ENCODE results near the gene WT1.

WT1 gene

DNA sequence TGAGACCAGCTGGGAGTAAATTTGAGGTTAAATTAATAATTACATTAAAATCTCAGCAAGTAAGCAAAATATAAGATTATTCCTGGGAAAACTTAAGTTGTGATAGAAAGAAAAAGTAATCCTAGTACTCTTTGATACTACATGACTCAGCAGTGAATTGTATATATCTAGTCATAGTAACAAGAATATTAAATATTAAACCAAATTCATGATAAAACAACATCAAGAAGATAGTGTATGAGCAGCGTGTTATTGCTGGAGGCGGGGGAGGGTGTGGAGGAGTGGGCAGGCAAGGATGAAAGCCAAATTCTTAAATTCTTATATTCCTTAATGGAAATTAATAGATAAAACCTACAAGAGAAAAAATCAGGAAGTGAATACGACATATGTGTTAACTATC, 95.2 kb downstream of the WT1 start:
- DNase-seq (ENCODE audit: insufficient read length, low spot score), result no peak
- no peak for FAIRE-seq

Data from GM19239 (cell line).